Measurements from ENCODE around the gene IL21R.
"Not testable (repeated sequence)": the region's sequence is repeated elsewhere in the genome, so short reads cannot be mapped to it uniquely, and the experiment has no call there.

The IL21R gene

GRCh38 chr16:27428026-27428785 is 26.2 kb downstream of the IL21R start:
- no peak for FAIRE-seq

GRCh38 chr16:27429330-27429871 is 27.4 kb downstream of the IL21R start:
- FAIRE-seq, result no peak

GRCh38 chr16:27429981-27430441 is 28.0 kb downstream of the IL21R start:
- FAIRE-seq, result no peak

GRCh38 chr16:27430512-27430911 is 28.5 kb downstream of the IL21R start:
- no peak for FAIRE-seq

- no peak for FAIRE-seq
These were observed 29.0 kb downstream of the IL21R start for GRCh38 chr16:27430923-27431484.

- FAIRE-seq, result no peak
These were observed 30.0 kb downstream of the IL21R start for GRCh38 chr16:27431773-27432532.

- FAIRE-seq, result no peak
These were observed 30.6 kb downstream of the IL21R start for GRCh38 chr16:27432558-27432957.

- FAIRE-seq, result not testable (repeated sequence)
These were observed 31.2 kb downstream of the IL21R start for GRCh38 chr16:27433191-27433590.

- no peak for FAIRE-seq
These were observed 31.7 kb downstream of the IL21R start for GRCh38 chr16:27433636-27434035.

GRCh38 chr16:27434141-27435051 is 32.4 kb downstream of the IL21R start:
- FAIRE-seq, result no peak

GRCh38 chr16:27435146-27435545 is 33.2 kb downstream of the IL21R start:
- not testable (repeated sequence) for FAIRE-seq

GRCh38 chr16:27436065-27436464 is 34.1 kb downstream of the IL21R start:
- FAIRE-seq, result no peak

GRCh38 chr16:27436921-27437650 is 35.1 kb downstream of the IL21R start:
- FAIRE-seq, result no peak

- FAIRE-seq, result no peak
These were observed 36.0 kb downstream of the IL21R start for GRCh38 chr16:27437946-27438345.

GRCh38 chr16:27439271-27440018 is 37.5 kb downstream of the IL21R start:
- FAIRE-seq, result no peak

- no peak for FAIRE-seq
These were observed 39.3 kb downstream of the IL21R start for GRCh38 chr16:27441276-27441675.

GRCh38 chr16:27441998-27442397 is 40.0 kb downstream of the IL21R start:
- FAIRE-seq, result no peak

GRCh38 chr16:27444015-27444414 is 42.0 kb downstream of the IL21R start:
- FAIRE-seq, result no peak

GRCh38 chr16:27444470-27444869 is 42.5 kb downstream of the IL21R start:
- no peak for FAIRE-seq

GRCh38 chr16:27445502-27446175 is 43.7 kb downstream of the IL21R start:
- no peak for FAIRE-seq
